Kidney (tissue), 14 donors: ENCODE measurements around the gene SLC9A3. TPM values are rescaled to one million over a fixed set of nuclear protein-coding genes. Genes with fewer than 3 reads are reported as not detected.

Experiments
- DNase-seq, 5 donors: peaks; one replicate each; pipeline ENCODE4 v3.0.0-alpha.2; 2013 to 2020
- FAIRE-seq: peaks from 2 replicates; lab custom pipeline; 2012; peaks lifted over from hg19 to GRCh38; lab: Jason Lieb, UNC
- H3K27ac ChIP-seq, 2 donors: one replicate each; pipeline ENCODE4 v1.7.0; 2013; ENCODE audit warnings: low read depth in 2 of 2, low read length in 2 of 2, inconsistent platforms in 1 of 2
- H3K27me3 ChIP-seq: one replicate; pipeline ENCODE4 v1.7.1; 2013; ENCODE audit warnings: low read length, inconsistent platforms; ENCODE audit not compliant: control insufficient read depth, insufficient read depth
- H3K36me3 ChIP-seq, 3 donors: one replicate each; pipeline versions ENCODE4 v1.7.0 to v1.7.1; 2013; ENCODE audit warnings: low read length in 3 of 3, control low read depth in 1 of 3, inconsistent platforms in 1 of 3; ENCODE audit not compliant: insufficient read depth in 3 of 3, control insufficient read depth in 2 of 3
- H3K4me1 ChIP-seq, 3 donors: one replicate each; pipeline versions ENCODE4 v1.7.0 to v1.7.1; 2013; ENCODE audit warnings: low read length in 3 of 3, inconsistent platforms in 1 of 3, low read depth in 1 of 3; ENCODE audit not compliant: control insufficient read depth in 2 of 3, insufficient read depth in 2 of 3
- H3K4me3 ChIP-seq, 3 donors: one replicate each; pipeline versions ENCODE4 v1.7.0 to v1.8.1; 2013; ENCODE audit warnings: low read length in 3 of 3, control low read depth in 1 of 3, inconsistent platforms in 1 of 3
- H3K9ac ChIP-seq, 3 donors: one replicate each; pipeline versions ENCODE4 v1.7.0 to v1.7.1; 2013; ENCODE audit warnings: low read length in 3 of 3, control low read depth in 1 of 3, inconsistent platforms in 1 of 3
- H3K9me3 ChIP-seq, 3 donors: one replicate each; pipeline versions ENCODE4 v1.7.0 to v1.7.1; 2013; ENCODE audit warnings: low read length in 3 of 3, control low read depth in 1 of 3, inconsistent platforms in 1 of 3; ENCODE audit not compliant: control insufficient read depth in 2 of 3, insufficient read depth in 1 of 3
- CTCF ChIP-seq: IDR thresholded peaks from 3 replicates; pipeline ENCODE4 v1.5.1; 2012; ENCODE audit warnings: mild to moderate bottlenecking, moderate library complexity, borderline replicate concordance; ENCODE audit not compliant: insufficient read depth; ENCODE audit errors: extremely low read depth
- intact Hi-C: fragments of 100-400 bp; cut with DNase I; formaldehyde crosslinking; loops from one replicate; pipeline ENCODE4 v1.11.1; 2022
- polyA plus RNA-seq: library from polyadenylated mRNA; stranded (reverse); fragments of 350-450 nt; fragmentation: Illumina TruSeq; extraction: RNeasy Lipid Tissue Mini Kit (QIAGEN cat#74804); gene quantifications from one replicate; pipeline ENCODE4 v1.2.3, GENCODE V29; 2014; ENCODE audit warnings: low read depth, low replicate concordance; ENCODE audit not compliant: insufficient read depth
- total RNA-seq: library from RNA; stranded (reverse); fragmentation: NEBNext Ultra II Directional; extraction: Animal tissue kit (Norgen Biotek cat#: 25700); gene quantifications from one replicate; pipeline ENCODE4 v1.2.1, GENCODE V29; 2021
- donor health status: control.
- donor health status: control.
- donor health status: control.
- donor health status: control.
- donor health status: control.
- donor health status: DM: yes; HTN: yes; CAD: no.
- donor health status: Normal renal cell carcinoma (clear cell type).

SLC9A3 gene
- total and polyA plus RNA-seq, 2 donors from 2014 or later: 10.5 to 36.9 TPM

DNA sequence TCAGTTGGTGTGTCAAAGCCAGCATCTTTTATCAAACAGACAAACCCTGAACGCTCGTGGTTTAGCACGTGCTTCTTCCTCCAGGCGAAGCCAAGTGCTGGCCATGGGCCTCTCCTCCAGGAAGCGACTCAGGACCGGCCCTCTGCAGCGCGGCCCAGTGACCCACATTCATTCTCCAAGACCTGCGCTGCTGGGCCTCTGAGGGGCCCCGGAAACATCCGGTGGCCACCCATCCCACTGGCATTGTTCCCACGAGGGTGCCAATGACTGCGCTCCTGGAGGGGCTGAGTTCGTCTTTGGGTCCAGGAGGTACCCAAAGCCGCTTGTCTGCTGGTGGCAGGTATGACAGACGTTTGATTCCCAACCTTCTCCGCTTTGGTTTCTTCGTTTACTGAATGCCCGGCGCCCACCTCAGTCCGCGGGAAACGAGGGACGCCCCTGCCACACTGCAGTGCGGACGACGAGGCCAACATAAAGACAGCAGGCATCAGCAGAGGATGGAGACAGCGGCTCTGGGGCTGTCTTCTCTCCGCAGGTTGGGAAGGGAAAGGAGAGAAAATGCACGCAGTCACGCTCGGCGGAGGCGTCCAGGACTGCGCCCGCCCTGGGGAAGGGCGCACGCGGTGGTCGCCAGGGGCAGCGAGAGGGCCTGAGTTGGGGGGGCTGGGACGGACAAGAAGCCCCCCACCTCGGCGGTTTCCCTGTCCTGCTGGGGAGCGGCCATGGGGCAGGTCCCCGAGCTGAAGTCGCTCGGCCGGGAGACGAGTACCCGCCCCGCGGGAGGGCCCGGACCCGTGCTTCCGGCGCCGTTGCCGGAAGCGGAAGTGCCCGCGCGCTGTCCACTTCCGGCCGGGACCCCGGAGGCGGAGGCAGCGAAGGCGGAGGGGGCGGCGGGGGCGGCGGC, 81.7 kb downstream of the SLC9A3 start, which contains the start of gene EXOC3:
TSS of gene EXOC3 (plus strand) at position 842 of the 904 bp plus-strand sequence. CDS start 3,030 bp downstream, outside the sequence.
- H3K27ac ChIP-seq: peak within 1 kb of the TSS; percentile 32 to 37
- DNase-seq (peak in 4 of 5 donors; percentile 76 to 92 (median 83)), FAIRE-seq (no peak)
- H3K36me3 ChIP-seq: peaks cover 0 to 7% (median 7%) of the 10 kb centered on the region in 3 donors
- peaks cover 0 to 16% (median 6%) of the 10 kb centered on the region in 3 donors for H3K4me1 ChIP-seq
- TF ChIP-seq CTCF: no peak
- peak within 1 kb of the TSS; percentile 82 to 98 (median 98) for H3K4me3 ChIP-seq
- H3K9ac ChIP-seq: peak within 1 kb of the TSS; percentile 78 to 99 (median 95)
- no peaks in the 10 kb centered on the region for H3K9me3 ChIP-seq
- intact Hi-C loops: loop anchor here (10.0 kb wide), 1 partner anchor 462 kb away; no protein-coding TSS in a partner anchor
- H3K27me3 ChIP-seq: no peaks in the 10 kb centered on the region

- FAIRE-seq: no peak
- TF ChIP-seq CTCF: no peak
- H3K4me1 ChIP-seq: peaks cover 0 to 16% (median 6%) of the 10 kb centered on the region in 3 donors
- no peaks in the 10 kb centered on the region for H3K27me3 ChIP-seq
- DNase-seq: no peak
- H3K36me3 ChIP-seq: peaks cover 0 to 4% (median 3%) of the 10 kb centered on the region in 3 donors
- peak overlapping the region; percentile 61 to 98 (median 96) for H3K4me3 ChIP-seq
- intact Hi-C loops: loop anchor here (10.0 kb wide), 1 partner anchor 463 kb away; no protein-coding TSS in a partner anchor
- H3K9me3 ChIP-seq: no peaks in the 10 kb centered on the region
- H3K9ac ChIP-seq: peak overlapping the region in 1 of 3 donors; percentile 95
- H3K27ac ChIP-seq: no peak overlapping the region
Measured at GRCh38 chr5:441996-442334, 82.3 kb downstream of the SLC9A3 start.

DNA sequence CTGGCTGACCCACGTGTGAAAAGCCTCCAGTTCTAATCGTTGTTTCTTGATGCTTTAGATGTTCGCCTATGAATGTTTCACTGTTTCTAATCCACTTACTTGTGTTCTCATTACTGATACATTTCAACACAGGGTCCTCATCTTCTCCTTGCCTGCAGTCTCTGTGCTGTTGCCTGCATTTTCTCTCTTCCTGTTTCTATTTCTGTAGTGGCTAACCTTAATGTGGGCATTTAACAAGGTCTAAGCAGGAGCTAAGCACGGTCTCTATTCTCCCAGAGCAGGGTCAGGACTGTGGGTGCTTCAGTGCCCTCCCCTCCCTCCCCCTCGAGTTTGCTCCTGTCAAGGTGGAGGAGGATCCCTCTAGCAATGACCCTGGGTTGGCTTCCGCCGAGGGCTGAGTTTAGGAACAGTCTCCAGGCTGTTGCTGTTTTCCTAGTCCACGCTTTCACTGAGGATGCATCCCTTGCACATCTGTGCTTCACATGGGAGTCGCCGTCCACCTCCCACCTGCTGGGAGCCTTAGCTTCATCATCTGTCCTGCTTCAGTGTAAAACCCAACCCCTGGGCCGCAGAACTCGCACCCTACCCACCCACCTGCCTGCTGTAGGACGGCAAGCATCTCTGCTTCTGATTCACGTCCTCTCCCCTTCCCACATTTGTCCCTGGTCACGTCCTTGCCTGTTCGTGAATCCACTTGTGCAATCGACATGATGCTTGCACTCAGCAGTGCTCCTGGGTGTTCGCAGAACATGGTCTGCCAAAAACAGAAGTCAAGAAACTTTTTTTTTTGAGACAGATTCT, 83.6 kb downstream of the SLC9A3 start:
- no peak for TF ChIP-seq CTCF
- intact Hi-C loops: loop anchor here (10.0 kb wide), 1 partner anchor 464 kb away; no protein-coding TSS in a partner anchor
- no peak overlapping the region for H3K27ac ChIP-seq
- H3K4me1 ChIP-seq: peaks cover 0 to 16% (median 6%) of the 10 kb centered on the region in 3 donors
- no peak for DNase-seq
- H3K4me3 ChIP-seq: no peak overlapping the region
- no peaks in the 10 kb centered on the region for H3K27me3 ChIP-seq
- no peaks in the 10 kb centered on the region for H3K36me3 ChIP-seq
- H3K9ac ChIP-seq: no peak overlapping the region
- FAIRE-seq: no peak
- no peaks in the 10 kb centered on the region for H3K9me3 ChIP-seq
